ENCODE results near the gene TOMM7.
"Not testable (repeated sequence)": the region's sequence is repeated elsewhere in the genome, so short reads cannot be mapped to it uniquely, and the experiment has no call there.

TOMM7 gene

DNA sequence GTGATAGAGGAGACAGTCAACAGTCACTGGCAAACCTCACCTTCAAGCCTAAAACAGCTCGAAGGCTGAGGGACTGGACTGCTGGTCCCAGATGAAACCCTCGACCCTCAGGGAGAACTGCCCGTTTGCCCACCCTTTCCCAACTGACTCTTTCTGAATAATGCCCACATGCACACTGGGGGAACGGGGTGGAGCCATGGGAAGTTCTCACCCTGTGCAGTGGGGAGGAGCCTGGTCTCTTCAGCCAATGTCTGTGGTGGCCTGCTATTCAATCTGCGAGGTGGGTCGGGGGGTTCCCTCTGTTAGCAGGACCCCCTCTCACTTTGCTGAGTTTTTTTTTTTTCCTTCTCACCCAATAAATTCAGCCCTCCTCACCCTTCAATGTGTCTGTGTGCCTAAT, 14.5 kb downstream of the TOMM7 start:
- Histone ChIP-seq H3K36me3 (ENCODE audit: control insufficient read depth, insufficient read depth, low read length) (peaks cover 1% of the 10 kb centered on the region; the same call in 1 of the 2 replicates), H3K27me3 (replicated peaks; ENCODE audit: control insufficient read depth, insufficient read depth, low read length) (no peaks in the 10 kb centered on the region), H3K4me3 (replicated peaks; ENCODE audit: low read depth, low read length) (no peak overlapping the region)
- TF ChIP-seq, protein P1, sequence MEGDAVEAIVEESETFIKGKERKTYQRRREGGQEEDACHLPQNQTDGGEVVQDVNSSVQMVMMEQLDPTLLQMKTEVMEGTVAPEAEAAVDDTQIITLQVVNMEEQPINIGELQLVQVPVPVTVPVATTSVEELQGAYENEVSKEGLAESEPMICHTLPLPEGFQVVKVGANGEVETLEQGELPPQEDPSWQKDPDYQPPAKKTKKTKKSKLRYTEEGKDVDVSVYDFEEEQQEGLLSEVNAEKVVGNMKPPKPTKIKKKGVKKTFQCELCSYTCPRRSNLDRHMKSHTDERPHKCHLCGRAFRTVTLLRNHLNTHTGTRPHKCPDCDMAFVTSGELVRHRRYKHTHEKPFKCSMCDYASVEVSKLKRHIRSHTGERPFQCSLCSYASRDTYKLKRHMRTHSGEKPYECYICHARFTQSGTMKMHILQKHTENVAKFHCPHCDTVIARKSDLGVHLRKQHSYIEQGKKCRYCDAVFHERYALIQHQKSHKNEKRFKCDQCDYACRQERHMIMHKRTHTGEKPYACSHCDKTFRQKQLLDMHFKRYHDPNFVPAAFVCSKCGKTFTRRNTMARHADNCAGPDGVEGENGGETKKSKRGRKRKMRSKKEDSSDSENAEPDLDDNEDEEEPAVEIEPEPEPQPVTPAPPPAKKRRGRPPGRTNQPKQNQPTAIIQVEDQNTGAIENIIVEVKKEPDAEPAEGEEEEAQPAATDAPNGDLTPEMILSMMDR (IDR thresholded peaks at IDR 0.05; ENCODE audit: insufficient read depth, low read length, poor library complexity, severe bottlenecking) = no peak
- DNase-seq (ENCODE audit: extremely low read depth, insufficient read length) = no peak

DNA sequence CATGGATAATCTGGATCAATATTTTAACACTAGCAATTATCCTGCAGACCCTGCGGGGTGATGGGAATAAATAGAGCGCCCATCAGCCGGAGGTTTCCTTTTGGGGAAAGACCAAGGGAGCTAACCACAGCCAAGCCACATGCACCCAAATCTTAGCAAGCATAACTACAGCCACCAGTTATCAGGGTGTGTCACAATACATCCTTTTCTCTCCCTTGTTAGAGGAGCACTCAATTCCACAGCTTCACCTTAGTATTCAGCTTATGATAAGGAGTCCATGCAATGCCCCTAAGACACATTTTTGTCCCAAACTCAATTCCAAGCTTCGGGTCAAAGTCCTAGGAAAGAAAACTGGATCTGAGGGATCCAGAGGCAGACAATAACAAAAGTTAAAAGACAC, 15.9 kb downstream of the TOMM7 start:
- TF ChIP-seq, protein P1 (IDR thresholded peaks at IDR 0.05; ENCODE audit: insufficient read depth, low read length, poor library complexity, severe bottlenecking) = no peak
- H3K36me3 ChIP-seq (ENCODE audit: control insufficient read depth, insufficient read depth, low read length) = no peaks in the 10 kb centered on the region
- H3K4me3 ChIP-seq (replicated peaks; ENCODE audit: low read depth, low read length) = no peak overlapping the region
- H3K27me3 ChIP-seq (replicated peaks; ENCODE audit: control insufficient read depth, insufficient read depth, low read length) = no peaks in the 10 kb centered on the region
- DNase-seq (ENCODE audit: extremely low read depth, insufficient read length) = no peak

DNA sequence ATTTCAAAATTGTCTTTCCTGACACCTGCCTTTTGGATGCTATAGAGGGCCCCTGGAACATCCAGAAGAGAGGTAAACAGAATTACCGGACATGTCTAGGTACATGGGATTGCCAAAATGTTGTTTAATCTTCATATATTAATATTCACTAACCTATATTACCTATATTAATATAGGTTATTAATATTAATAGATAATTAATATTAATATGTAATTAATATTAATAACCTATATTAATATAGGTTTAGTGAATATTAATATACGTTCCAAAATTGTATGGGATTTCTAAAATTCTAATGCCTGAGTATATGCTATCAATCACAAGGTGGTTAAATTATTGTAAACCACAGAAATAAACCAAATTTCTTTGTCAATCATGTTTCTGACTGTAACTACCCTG, 17.4 kb downstream of the TOMM7 start:
- Histone ChIP-seq H3K27me3 (replicated peaks; ENCODE audit: control insufficient read depth, insufficient read depth, low read length) (no peaks in the 10 kb centered on the region), H3K4me3 (replicated peaks; ENCODE audit: low read depth, low read length) (no peak overlapping the region), H3K36me3 (ENCODE audit: control insufficient read depth, insufficient read depth, low read length) (no peaks in the 10 kb centered on the region)
- DNase-seq (ENCODE audit: extremely low read depth, insufficient read length) = no peak
- TF ChIP-seq, protein P1 (IDR thresholded peaks at IDR 0.05; ENCODE audit: insufficient read depth, low read length, poor library complexity, severe bottlenecking) = no peak

DNA sequence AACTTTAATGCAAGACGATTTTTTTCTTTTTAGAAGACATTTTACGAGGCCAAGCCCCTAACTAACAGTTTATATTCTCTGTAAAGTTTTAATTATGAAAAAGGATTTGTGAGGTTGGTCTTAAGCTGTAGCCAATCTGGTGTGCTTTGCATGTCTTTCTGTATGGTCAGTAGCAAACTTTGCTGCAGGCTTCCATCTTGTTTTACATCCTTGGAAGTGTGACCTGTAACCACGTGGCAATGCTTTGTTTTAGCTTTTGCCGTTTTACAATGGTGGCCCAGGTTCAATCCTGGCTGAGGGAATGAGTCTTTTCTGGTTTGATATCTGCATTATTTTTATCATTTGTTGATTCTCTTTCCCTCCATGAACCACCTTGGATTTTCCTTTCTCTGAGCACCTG, 19.8 kb downstream of the TOMM7 start:
- H3K36me3 ChIP-seq (ENCODE audit: control insufficient read depth, insufficient read depth, low read length); H3K27me3 ChIP-seq (replicated peaks; ENCODE audit: control insufficient read depth, insufficient read depth, low read length); H3K4me3 ChIP-seq (replicated peaks; ENCODE audit: low read depth, low read length); DNase-seq (ENCODE audit: extremely low read depth, insufficient read length): not testable (repeated sequence)

DNA sequence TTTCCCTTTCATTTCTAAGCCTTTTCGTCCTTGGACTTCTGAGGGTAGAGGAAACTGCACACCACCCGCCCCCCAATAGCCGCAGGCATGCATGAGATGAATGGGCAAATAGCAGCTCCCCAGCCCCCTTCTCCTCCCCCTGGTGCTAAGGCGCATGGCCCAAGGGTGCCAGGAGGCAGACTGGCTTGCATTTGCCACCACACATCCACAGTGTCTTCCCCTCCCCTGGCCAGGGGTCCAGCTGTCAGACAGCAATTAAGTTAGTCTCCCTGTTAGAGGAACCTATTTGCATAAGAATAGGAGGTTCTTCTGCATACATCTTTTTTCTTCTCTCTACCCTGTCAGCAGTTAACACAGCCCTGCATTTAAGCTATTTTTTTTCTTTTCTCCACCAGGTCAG, 20.2 kb downstream of the TOMM7 start:
- Histone ChIP-seq H3K4me3 (replicated peaks; ENCODE audit: low read depth, low read length) (no peak overlapping the region), H3K27me3 (replicated peaks; ENCODE audit: control insufficient read depth, insufficient read depth, low read length) (no peaks in the 10 kb centered on the region), H3K36me3 (ENCODE audit: control insufficient read depth, insufficient read depth, low read length) (no peaks in the 10 kb centered on the region)
- TF ChIP-seq, protein P1 (IDR thresholded peaks at IDR 0.05; ENCODE audit: insufficient read depth, low read length, poor library complexity, severe bottlenecking) = no peak
- no peak for DNase-seq (ENCODE audit: extremely low read depth, insufficient read length)

DNA sequence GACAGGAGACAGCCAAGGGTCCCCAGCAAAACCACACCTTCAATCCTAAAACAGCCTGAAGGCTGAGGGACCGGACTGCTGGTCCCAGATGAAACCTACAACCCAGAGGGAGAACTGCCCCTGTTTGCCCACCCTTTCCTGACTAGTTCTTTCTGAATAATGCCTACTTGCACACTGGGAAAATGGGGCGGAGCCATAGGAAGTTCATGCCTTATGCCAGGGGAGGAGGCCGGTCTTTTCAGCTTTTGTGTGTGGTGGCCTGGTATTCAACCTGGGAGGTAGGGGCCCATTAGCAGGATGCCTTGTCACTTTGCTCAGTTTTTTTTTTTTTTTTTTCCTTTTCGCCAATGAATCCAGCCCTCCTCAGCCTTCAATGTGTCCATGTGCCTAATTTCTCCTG, 20.7 kb downstream of the TOMM7 start:
- H3K4me3 ChIP-seq (replicated peaks; ENCODE audit: low read depth, low read length) = no peak overlapping the region
- no peak for DNase-seq (ENCODE audit: extremely low read depth, insufficient read length)

More for the DNA sequence above, 20.7 kb downstream of the TOMM7 start:
- Histone ChIP-seq H3K36me3 (ENCODE audit: control insufficient read depth, insufficient read depth, low read length) (no peaks in the 10 kb centered on the region), H3K27me3 (replicated peaks; ENCODE audit: control insufficient read depth, insufficient read depth, low read length) (no peaks in the 10 kb centered on the region)
- TF ChIP-seq, protein P1 (IDR thresholded peaks at IDR 0.05; ENCODE audit: insufficient read depth, low read length, poor library complexity, severe bottlenecking) = no peak

Measured in GM06990 (cell line).